GM18499 (cell line): Measurements from ENCODE around the gene CST4.
"Not testable (repeated sequence)": the region's sequence is repeated elsewhere in the genome, so short reads cannot be mapped to it uniquely, and the experiment has no call there.

ENCODE experiments used
- ATAC-seq: cut with Tn5 transposase; IDR thresholded peaks from one replicate; pipeline ENCODE4 v1.9.1; 2021; ENCODE audit warnings: moderate number of reproducible peaks; ENCODE audit not compliant: insufficient read depth, unreplicated experiment

Gene CST4

GRCh38 chr20:23690581-23690980, 1.7 kb upstream of the CST4 start:
- ATAC-seq = no peak

GRCh38 chr20:23689399-23689690, 507 bp upstream of the CST4 start:
- ATAC-seq = no peak

GRCh38 chr20:23687986-23688385, 852 bp downstream of the CST4 start:
- no peak for ATAC-seq

- ATAC-seq = no peak
Observed at GRCh38 chr20:23686046-23686750, 2.6 kb downstream of the CST4 start.

- ATAC-seq = not testable (repeated sequence)
Observed at GRCh38 chr20:23685529-23685896, 3.3 kb downstream of the CST4 start.

- ATAC-seq = no peak
Observed at GRCh38 chr20:23684261-23684660, 4.6 kb downstream of the CST4 start.

GRCh38 chr20:23683807-23684206, 5.0 kb downstream of the CST4 start:
- no peak for ATAC-seq

- no peak for ATAC-seq
Observed at GRCh38 chr20:23683281-23683680, 5.6 kb downstream of the CST4 start.

GRCh38 chr20:23680146-23680545, 8.7 kb downstream of the CST4 start:
- ATAC-seq = no peak

GRCh38 chr20:23679133-23680092, 9.4 kb downstream of the CST4 start:
- ATAC-seq = no peak

- ATAC-seq = no peak
Observed at GRCh38 chr20:23673209-23673608, 15.6 kb downstream of the CST4 start.

- ATAC-seq = no peak
Observed at GRCh38 chr20:23672158-23672557, 16.7 kb downstream of the CST4 start.

GRCh38 chr20:23671479-23671878, 17.4 kb downstream of the CST4 start:
- no peak for ATAC-seq

GRCh38 chr20:23670361-23670760, 18.5 kb downstream of the CST4 start:
- no peak for ATAC-seq

- ATAC-seq = no peak
Observed at GRCh38 chr20:23669866-23670265, 19.0 kb downstream of the CST4 start.

GRCh38 chr20:23669327-23669726, 19.5 kb downstream of the CST4 start:
- ATAC-seq = no peak

GRCh38 chr20:23668477-23668951, 20.3 kb downstream of the CST4 start:
- no peak for ATAC-seq

GRCh38 chr20:23667666-23668065, 21.2 kb downstream of the CST4 start:
- no peak for ATAC-seq

- ATAC-seq = no peak
Observed at GRCh38 chr20:23666698-23667097, 22.1 kb downstream of the CST4 start.

GRCh38 chr20:23666189-23666588, 22.6 kb downstream of the CST4 start:
- ATAC-seq = no peak

- ATAC-seq = no peak
Observed at GRCh38 chr20:23664954-23665353, 23.9 kb downstream of the CST4 start.

GRCh38 chr20:23664046-23664445, 24.8 kb downstream of the CST4 start:
- not testable (repeated sequence) for ATAC-seq
